CD14-positive monocyte (primary cell): ENCODE data around the gene ALS2CL. TPM values are rescaled to one million over a fixed set of nuclear protein-coding genes. Genes with fewer than 3 reads are reported as not detected.

ENCODE experiments used
- DNase-seq, 3 donors: peaks; one replicate each; pipeline ENCODE4 v3.0.0-alpha.2; 2011 to 2022
- H2AFZ ChIP-seq: 2 replicates; pipeline ENCODE4 v1.6.0; 2012; ENCODE audit warnings: mild to moderate bottlenecking, low read depth, low read length, inconsistent platforms; ENCODE audit not compliant: insufficient read depth, poor library complexity, severe bottlenecking
- H3K27ac ChIP-seq, 2 donors: 1 replicate in 1 of 2; 2 replicates in 1 of 2; pipeline ENCODE4 v1.5.1; 2012 to 2013; ENCODE audit warnings: low read length in 2 of 2, control low read depth in 1 of 2, inconsistent platforms in 1 of 2, low read depth in 1 of 2, mild to moderate bottlenecking in 1 of 2
- H3K27me3 ChIP-seq, 2 donors: one replicate each; pipeline versions ENCODE4 v1.6.0 to v1.6.1; 2011 to 2013; ENCODE audit warnings: low read length in 2 of 2; ENCODE audit not compliant: control insufficient read depth in 2 of 2, insufficient read depth in 2 of 2
- H3K36me3 ChIP-seq, 2 donors: replicated peaks in 1 of 2; 1 replicate in 1 of 2; 2 replicates in 1 of 2; pipeline versions ENCODE4 v1.5.1 to v1.6.1; 2012 to 2013; ENCODE audit warnings: low read length in 2 of 2, control low read depth in 1 of 2, inconsistent platforms in 1 of 2, mild to moderate bottlenecking in 1 of 2; ENCODE audit not compliant: insufficient read depth in 2 of 2, control insufficient read depth in 1 of 2
- H3K4me1 ChIP-seq, 2 donors: 1 replicate in 1 of 2; 2 replicates in 1 of 2; pipeline versions ENCODE4 v1.5.1 to v1.6.1; 2012 to 2013; ENCODE audit warnings: low read length in 2 of 2, control low read depth in 1 of 2, inconsistent platforms in 1 of 2, mild to moderate bottlenecking in 1 of 2, moderate library complexity in 1 of 2; ENCODE audit not compliant: insufficient read depth in 2 of 2, control insufficient read depth in 1 of 2
- H3K4me2 ChIP-seq: replicated peaks from 2 replicates; pipeline ENCODE3; 2012; ENCODE audit warnings: low read length, moderate library complexity, mild to moderate bottlenecking; ENCODE audit not compliant: poor library complexity, severe bottlenecking; ENCODE audit errors: extremely low read depth
- H3K4me3 ChIP-seq, 3 experiments: fragments of 200-600 bp in 1 of 3; sonication (generic) in 1 of 3; replicated peaks in 1 of 3; 1 replicate in 2 of 3; 2 replicates in 1 of 3; pipeline ENCODE4 v1.5.1; 2011 to 2013; ENCODE audit warnings: low read length in 3 of 3, mild to moderate bottlenecking in 3 of 3, control low read depth in 2 of 3, low read depth in 2 of 3, inconsistent platforms in 1 of 3, moderate library complexity in 1 of 3
- H3K79me2 ChIP-seq: 2 replicates; pipeline ENCODE4 v1.6.0; 2012; ENCODE audit warnings: mild to moderate bottlenecking, control low read depth, inconsistent platforms, low read length, moderate library complexity; ENCODE audit not compliant: insufficient read depth
- H3K9ac ChIP-seq: 2 replicates; pipeline ENCODE4 v1.6.0; 2017; ENCODE audit warnings: low read length, mild to moderate bottlenecking; ENCODE audit not compliant: insufficient read depth, poor library complexity, severe bottlenecking
- H3K9me3 ChIP-seq, 2 donors: replicated peaks in 1 of 2; 1 replicate in 1 of 2; 2 replicates in 1 of 2; pipeline versions ENCODE4 v1.5.1 to v1.6.1; 2012 to 2013; ENCODE audit warnings: low read length in 2 of 2, control low read depth in 1 of 2; ENCODE audit not compliant: control insufficient read depth in 1 of 2, insufficient read depth in 1 of 2
- H4K20me1 ChIP-seq: 2 replicates; pipeline ENCODE4 v1.6.0; 2012; ENCODE audit warnings: mild to moderate bottlenecking, low read length, control low read depth, moderate library complexity; ENCODE audit not compliant: insufficient read depth
- H3K27ac Mint-ChIP-seq, 7 donors: one replicate each; pipeline ENCODE4 v1.8.0; 2020; ENCODE audit warnings: mild to moderate bottlenecking in 7 of 7, mixed read lengths in 7 of 7, moderate library complexity in 6 of 7, inconsistent platforms in 2 of 7
- H3K27me3 Mint-ChIP-seq, 3 donors: one replicate each; pipeline ENCODE4 v1.8.0; 2021 to 2022; ENCODE audit warnings: low read depth in 3 of 3, mild to moderate bottlenecking in 3 of 3, mixed read lengths in 3 of 3, moderate library complexity in 3 of 3, inconsistent platforms in 1 of 3
- H3K36me3 Mint-ChIP-seq, 2 donors: one replicate each; pipeline ENCODE4 v1.8.0; 2020; ENCODE audit warnings: mixed read lengths in 2 of 2, inconsistent platforms in 1 of 2, mild to moderate bottlenecking in 1 of 2
- H3K4me1 Mint-ChIP-seq: one replicate; pipeline ENCODE4 v1.8.0; 2020; ENCODE audit warnings: mild to moderate bottlenecking, mixed read lengths
- H3K4me3 Mint-ChIP-seq, 2 donors: one replicate each; pipeline ENCODE4 v1.8.0; 2020; ENCODE audit warnings: mild to moderate bottlenecking in 2 of 2, mixed read lengths in 2 of 2, moderate library complexity in 1 of 2
- H3K9me3 Mint-ChIP-seq, 7 donors: one replicate each; pipeline ENCODE4 v1.8.0; 2020 to 2022; ENCODE audit warnings: mixed read lengths in 7 of 7, mild to moderate bottlenecking in 6 of 7, moderate library complexity in 6 of 7, inconsistent platforms in 2 of 7
- WGBS: methylation state at CpG from one replicate; pipeline ENCODE4 v1.1.5; 2013; ENCODE audit warnings: missing lambda C conversion rate; ENCODE audit not compliant: insufficient coverage; 5-methylcytosine and 5-hydroxymethylcytosine counted together
- intact Hi-C, 2 donors: fragments of 100-400 bp; cut with micrococcal nuclease; formaldehyde crosslinking; loops; one replicate each; pipeline versions ENCODE4 v1.15.0 to v1.15.1; 2023
- polyA plus RNA-seq, 3 donors: library from polyadenylated mRNA; depleted of rRNA in 1 of 3; unstranded in 2 of 3; stranded (reverse) in 1 of 3; fragments of 300-500 nt in 2 of 3; fragments of >200 nt in 1 of 3; fragmentation: Illumina TruSeq in 2 of 3; gene quantifications; 1 replicate in 2 of 3; 2 replicates in 1 of 3; pipeline ENCODE4 v1.2.3, GENCODE V29; 2012 to 2021
- TF ChIP-seq, protein P1 (sequence below): fragments of 200-600 bp; IDR thresholded peaks from one replicate; pipeline ENCODE4 v1.8.0; 2022; ENCODE audit warnings: antibody characterized with exemption, mild to moderate bottlenecking

The ALS2CL gene
- polyA plus RNA-seq, 3 donors, result 0.38 to 5.7 (median 0.55) TPM

DNA sequence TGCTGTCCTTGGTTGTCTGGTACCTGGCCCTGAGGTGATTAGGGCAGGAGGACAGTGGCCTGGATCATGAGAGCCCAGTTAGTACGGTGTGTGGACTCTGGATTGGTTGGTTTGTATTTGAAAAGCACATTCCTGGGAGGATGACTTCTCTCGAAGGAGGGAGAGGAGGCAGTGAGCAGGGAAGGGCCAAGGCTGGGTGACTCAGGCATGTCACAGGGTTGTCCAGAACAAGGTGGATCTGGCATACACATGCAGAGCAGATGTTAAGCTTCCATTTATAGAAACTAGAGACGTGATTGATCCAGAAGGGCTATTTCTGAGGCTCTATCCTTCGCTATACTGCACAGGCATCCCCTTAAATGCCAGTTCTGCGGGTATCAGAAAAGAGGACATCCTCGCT is 46.8 kb downstream of the ALS2CL start:
- no peaks in the 10 kb centered on the region for H3K36me3 Mint-ChIP-seq
- peaks cover 3 to 10% (median 6%) of the 10 kb centered on the region in 7 donors for H3K9me3 Mint-ChIP-seq
- H3K36me3 ChIP-seq, result no peaks in the 10 kb centered on the region
- H3K27me3 ChIP-seq, result no peaks in the 10 kb centered on the region
- 60% methylated on average over 6 of the region's 6 CpGs for WGBS
- H3K79me2 ChIP-seq, result no peaks in the 10 kb centered on the region
- H3K27ac Mint-ChIP-seq, result no peak overlapping the region
- H2AFZ ChIP-seq, result no peak overlapping the region
- peaks cover 3 to 10% (median 9%) of the 10 kb centered on the region in 3 donors for H3K27me3 Mint-ChIP-seq
- peaks cover 0 to 3% of the 10 kb centered on the region in 2 donors for H3K9me3 ChIP-seq
- H3K4me3 Mint-ChIP-seq, result no peak overlapping the region
- no peak overlapping the region for H3K9ac ChIP-seq
- no peaks in the 10 kb centered on the region for H3K4me1 ChIP-seq
- no peak overlapping the region for H3K4me3 ChIP-seq
- H3K27ac ChIP-seq, result no peak overlapping the region
- TF ChIP-seq, protein P1, sequence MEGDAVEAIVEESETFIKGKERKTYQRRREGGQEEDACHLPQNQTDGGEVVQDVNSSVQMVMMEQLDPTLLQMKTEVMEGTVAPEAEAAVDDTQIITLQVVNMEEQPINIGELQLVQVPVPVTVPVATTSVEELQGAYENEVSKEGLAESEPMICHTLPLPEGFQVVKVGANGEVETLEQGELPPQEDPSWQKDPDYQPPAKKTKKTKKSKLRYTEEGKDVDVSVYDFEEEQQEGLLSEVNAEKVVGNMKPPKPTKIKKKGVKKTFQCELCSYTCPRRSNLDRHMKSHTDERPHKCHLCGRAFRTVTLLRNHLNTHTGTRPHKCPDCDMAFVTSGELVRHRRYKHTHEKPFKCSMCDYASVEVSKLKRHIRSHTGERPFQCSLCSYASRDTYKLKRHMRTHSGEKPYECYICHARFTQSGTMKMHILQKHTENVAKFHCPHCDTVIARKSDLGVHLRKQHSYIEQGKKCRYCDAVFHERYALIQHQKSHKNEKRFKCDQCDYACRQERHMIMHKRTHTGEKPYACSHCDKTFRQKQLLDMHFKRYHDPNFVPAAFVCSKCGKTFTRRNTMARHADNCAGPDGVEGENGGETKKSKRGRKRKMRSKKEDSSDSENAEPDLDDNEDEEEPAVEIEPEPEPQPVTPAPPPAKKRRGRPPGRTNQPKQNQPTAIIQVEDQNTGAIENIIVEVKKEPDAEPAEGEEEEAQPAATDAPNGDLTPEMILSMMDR, result no peak
- intact Hi-C loops, result no loop called here
- no peaks in the 10 kb centered on the region for H4K20me1 ChIP-seq
- no peak for DNase-seq
- no peaks in the 10 kb centered on the region for H3K4me1 Mint-ChIP-seq
- no peak overlapping the region for H3K4me2 ChIP-seq

DNA sequence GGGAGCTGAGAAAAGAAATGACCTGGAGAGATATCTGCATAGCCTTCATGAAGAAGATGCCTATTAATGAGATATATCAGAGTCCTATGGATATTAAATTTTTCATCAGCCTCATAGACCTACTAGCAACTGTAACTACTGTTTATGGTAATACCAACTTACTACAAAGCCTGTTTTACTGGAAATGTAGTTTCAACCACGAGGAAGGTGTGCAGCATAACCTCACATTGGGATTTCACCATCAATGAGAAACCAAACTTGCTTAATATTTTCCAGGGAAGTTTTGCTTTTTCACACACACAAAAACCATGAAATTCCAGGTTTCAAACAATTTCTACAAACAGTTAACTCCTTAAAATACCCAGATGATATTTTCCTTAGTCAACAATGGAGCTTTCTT is 49.8 kb downstream of the ALS2CL start:
- no peak overlapping the region for H3K9ac ChIP-seq
- H3K27me3 ChIP-seq, result no peaks in the 10 kb centered on the region
- Mint-ChIP-seq H3K4me3 (no peak overlapping the region), H3K9me3 (peaks cover 5 to 13% (median 10%) of the 10 kb centered on the region in 7 donors), H3K36me3 (no peaks in the 10 kb centered on the region), H3K4me1 (peaks cover 6% of the 10 kb centered on the region), H3K27ac (no peak overlapping the region), H3K27me3 (peaks cover 4 to 10% (median 7%) of the 10 kb centered on the region in 3 donors)
- H3K9me3 ChIP-seq, result peaks cover 0 to 7% of the 10 kb centered on the region in 2 donors
- WGBS, result no CpG with 5 or more reads among the region's 1 CpG
- no peaks in the 10 kb centered on the region for H3K36me3 ChIP-seq
- H3K79me2 ChIP-seq, result no peaks in the 10 kb centered on the region
- H3K4me2 ChIP-seq, result no peak overlapping the region
- no peak overlapping the region for H3K4me3 ChIP-seq
- intact Hi-C loops, result no loop called here
- DNase-seq, result no peak
- TF ChIP-seq, protein P1, result no peak
- no peaks in the 10 kb centered on the region for H3K4me1 ChIP-seq
- no peak overlapping the region for H3K27ac ChIP-seq
- H2AFZ ChIP-seq, result no peak overlapping the region
- no peaks in the 10 kb centered on the region for H4K20me1 ChIP-seq
